ENCODE measurements around the gene GNA14. TPM values are rescaled to one million over a fixed set of nuclear protein-coding genes. Genes with fewer than 3 reads are reported as not detected.

GNA14 gene
- total RNA-seq, 1 experiment from 2014 or later, result not detected

- Histone ChIP-seq H3K27me3 (no peaks in the 10 kb centered on the region), H3K4me3 (no peak overlapping the region), H3K36me3 (no peaks in the 10 kb centered on the region), H3K9me3 (no peaks in the 10 kb centered on the region)
- DNase-seq, result no peak
Measured at GRCh38 chr9:77569335-77569734, 78.8 kb downstream of the GNA14 start.

- Histone ChIP-seq H3K9me3 (no peaks in the 10 kb centered on the region), H3K27me3 (no peaks in the 10 kb centered on the region), H3K4me3 (no peak overlapping the region), H3K36me3 (no peaks in the 10 kb centered on the region)
- DNase-seq, result no peak
Measured at GRCh38 chr9:77563174-77563573, 84.9 kb downstream of the GNA14 start.

DNA sequence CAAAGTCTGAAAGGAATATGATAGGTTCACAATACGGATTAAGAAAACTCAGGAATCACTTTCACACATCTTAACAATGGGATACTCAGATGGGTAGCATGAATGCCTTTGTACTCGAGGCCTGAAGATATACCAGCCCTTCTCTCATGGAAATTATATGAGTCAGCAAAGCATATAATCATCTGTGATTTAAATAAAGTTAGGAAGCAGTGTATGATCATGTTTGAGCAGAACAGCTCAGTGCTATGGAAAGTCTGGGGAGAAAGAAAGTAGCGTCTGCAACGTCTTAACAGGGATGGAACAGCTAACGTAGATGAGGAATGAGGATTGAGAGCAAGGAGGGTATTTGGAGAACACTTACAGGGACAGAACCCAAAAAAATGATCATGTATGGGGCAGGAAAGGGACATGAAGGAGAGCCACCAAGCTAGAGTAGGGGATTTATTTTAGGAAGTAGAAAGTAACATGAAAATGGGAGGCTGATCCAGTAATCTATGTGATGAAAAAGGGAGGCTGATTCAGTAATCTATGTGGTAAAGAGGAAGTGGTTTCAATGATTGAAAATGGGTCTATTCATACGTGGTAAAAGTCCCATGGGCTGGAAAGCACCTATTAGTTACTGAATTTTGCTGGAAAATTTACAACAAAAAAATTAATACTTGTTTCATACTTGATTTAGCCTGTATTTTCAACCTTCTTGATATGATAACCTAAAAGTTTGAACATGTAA, 85.9 kb downstream of the GNA14 start:
- Histone ChIP-seq H3K27me3 (no peaks in the 10 kb centered on the region), H3K4me3 (no peak overlapping the region), H3K9me3 (no peaks in the 10 kb centered on the region), H3K36me3 (no peaks in the 10 kb centered on the region)
- no peak for DNase-seq

GRCh38 chr9:77561331-77562018, 86.6 kb downstream of the GNA14 start:
- no peaks in the 10 kb centered on the region for H3K9me3 ChIP-seq
- H3K4me3 ChIP-seq, result no peak overlapping the region
- H3K36me3 ChIP-seq, result no peaks in the 10 kb centered on the region
- no peaks in the 10 kb centered on the region for H3K27me3 ChIP-seq
- no peak for DNase-seq

- Histone ChIP-seq H3K9me3 (no peaks in the 10 kb centered on the region), H3K27me3 (no peaks in the 10 kb centered on the region), H3K36me3 (no peaks in the 10 kb centered on the region), H3K4me3 (no peak overlapping the region)
- DNase-seq, result no peak
Measured at GRCh38 chr9:77556396-77556795, 91.7 kb downstream of the GNA14 start.

DNA sequence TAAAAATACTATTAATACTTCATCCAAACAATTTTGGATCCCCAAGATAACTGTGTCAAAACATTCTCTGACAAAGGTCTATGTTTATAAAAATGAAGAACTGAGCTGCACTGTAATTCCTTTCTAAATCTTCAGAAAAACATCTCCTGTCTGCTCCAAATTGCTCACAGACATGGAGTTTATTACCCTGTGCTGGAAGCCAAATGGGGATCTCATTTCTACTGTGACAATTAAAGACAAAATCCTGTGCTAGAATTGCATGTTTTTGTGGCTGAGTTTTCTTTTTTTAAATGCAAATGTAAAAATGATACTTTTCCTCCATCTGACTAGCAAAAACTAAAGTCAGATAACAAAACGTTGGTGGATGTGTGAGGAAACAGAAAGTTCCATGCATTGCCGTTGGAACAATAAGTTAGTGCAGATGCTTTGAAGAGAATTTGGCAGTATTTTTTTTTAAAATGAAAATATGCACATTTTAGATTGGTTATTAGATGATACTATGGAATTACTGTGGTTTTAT, 93.5 kb downstream of the GNA14 start:
- H3K4me3 ChIP-seq, result no peak overlapping the region
- DNase-seq, result no peak
- no peaks in the 10 kb centered on the region for H3K9me3 ChIP-seq
- H3K27me3 ChIP-seq, result no peaks in the 10 kb centered on the region
- H3K36me3 ChIP-seq, result no peaks in the 10 kb centered on the region

- Histone ChIP-seq H3K9me3 (no peaks in the 10 kb centered on the region), H3K27me3 (no peaks in the 10 kb centered on the region), H3K36me3 (no peaks in the 10 kb centered on the region), H3K4me3 (no peak overlapping the region)
- DNase-seq, result no peak
Measured at GRCh38 chr9:77547106-77547730, 100.9 kb downstream of the GNA14 start.

- Histone ChIP-seq H3K27me3 (no peaks in the 10 kb centered on the region), H3K9me3 (0 out of 2 replicates have a peak, but pooled peaks cover 5% of the 10 kb centered on the region), H3K4me3 (no peak overlapping the region), H3K36me3 (no peaks in the 10 kb centered on the region)
- no peak for DNase-seq
Measured at GRCh38 chr9:77546376-77546950, 101.7 kb downstream of the GNA14 start.

DNA sequence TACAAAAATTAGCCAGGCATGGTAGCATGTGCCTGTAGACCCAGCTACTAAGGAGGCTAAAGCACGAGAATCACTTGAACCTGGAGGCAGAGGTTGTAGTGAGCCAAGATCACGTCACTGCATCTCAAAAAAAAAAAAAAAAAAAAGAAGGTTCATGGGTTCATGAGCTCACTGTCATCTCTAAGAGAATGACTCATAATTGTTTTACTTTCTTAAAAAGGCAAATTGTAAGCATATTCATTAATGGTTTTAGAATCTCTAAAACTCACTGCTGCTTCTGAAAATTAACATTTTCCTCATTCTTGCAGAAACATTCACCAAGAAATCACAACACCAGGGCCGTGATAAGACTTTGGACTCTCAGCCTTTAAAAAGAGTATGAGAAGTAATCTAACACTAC, 103.6 kb downstream of the GNA14 start:
- H3K36me3 ChIP-seq, result no peaks in the 10 kb centered on the region
- no peak for DNase-seq
- 0 out of 2 replicates have a peak, but pooled peaks cover 9% of the 10 kb centered on the region for H3K9me3 ChIP-seq

GRCh38 chr9:77543131-77543822, 104.8 kb downstream of the GNA14 start:
- no peaks in the 10 kb centered on the region for H3K27me3 ChIP-seq
- no peak overlapping the region for H3K4me3 ChIP-seq
- H3K36me3 ChIP-seq, result no peaks in the 10 kb centered on the region
- 0 out of 2 replicates have a peak, but pooled peaks cover 9% of the 10 kb centered on the region for H3K9me3 ChIP-seq
- no peak for DNase-seq

More for the DNA sequence above, 103.6 kb downstream of the GNA14 start:
- Histone ChIP-seq H3K27me3 (no peaks in the 10 kb centered on the region), H3K4me3 (no peak overlapping the region)

DNA sequence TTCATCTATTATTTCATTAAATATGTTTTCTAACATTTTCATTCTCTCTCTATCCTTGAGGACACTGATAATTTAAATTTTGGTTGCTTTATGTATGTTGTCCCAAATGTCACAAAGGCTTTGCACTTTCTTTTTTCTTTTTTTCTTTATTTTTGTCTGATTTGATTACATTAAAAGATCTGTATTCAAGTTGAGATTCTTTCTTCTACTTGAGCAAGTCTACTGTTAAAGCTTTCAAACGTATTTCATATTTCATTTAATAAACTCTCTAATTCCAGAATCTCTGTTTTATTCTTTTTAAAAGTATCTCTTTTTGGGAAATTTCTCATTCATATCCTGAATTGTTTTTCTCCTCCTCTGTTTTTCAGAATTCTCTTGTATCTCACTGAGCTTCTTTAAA, 106.5 kb downstream of the GNA14 start:
- DNase-seq, result no peak
- Histone ChIP-seq H3K4me3 (no peak overlapping the region), H3K27me3 (no peaks in the 10 kb centered on the region), H3K36me3 (no peaks in the 10 kb centered on the region), H3K9me3 (0 out of 2 replicates have a peak, but pooled peaks cover 9% of the 10 kb centered on the region)

DNA sequence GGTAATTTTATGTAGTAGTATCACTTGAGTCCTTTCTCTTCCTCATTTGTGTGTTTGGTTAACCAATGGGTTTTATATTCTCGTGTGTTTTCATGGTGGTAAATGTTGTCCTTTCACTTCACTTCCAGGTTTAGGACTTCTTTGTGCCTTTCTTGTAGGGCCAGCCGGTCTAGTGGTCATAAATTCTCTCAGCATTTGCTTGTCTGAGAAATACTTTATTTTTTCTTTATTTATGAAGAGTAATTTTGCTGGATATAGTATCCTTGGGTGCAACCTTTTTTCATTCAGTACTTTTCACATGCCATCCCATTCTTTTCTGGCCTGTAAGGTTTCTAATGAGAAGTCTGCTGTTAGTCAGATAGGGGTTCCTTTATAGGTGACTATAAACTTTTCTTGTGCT, 107.1 kb downstream of the GNA14 start:
- no peaks in the 10 kb centered on the region for H3K36me3 ChIP-seq

DNA sequence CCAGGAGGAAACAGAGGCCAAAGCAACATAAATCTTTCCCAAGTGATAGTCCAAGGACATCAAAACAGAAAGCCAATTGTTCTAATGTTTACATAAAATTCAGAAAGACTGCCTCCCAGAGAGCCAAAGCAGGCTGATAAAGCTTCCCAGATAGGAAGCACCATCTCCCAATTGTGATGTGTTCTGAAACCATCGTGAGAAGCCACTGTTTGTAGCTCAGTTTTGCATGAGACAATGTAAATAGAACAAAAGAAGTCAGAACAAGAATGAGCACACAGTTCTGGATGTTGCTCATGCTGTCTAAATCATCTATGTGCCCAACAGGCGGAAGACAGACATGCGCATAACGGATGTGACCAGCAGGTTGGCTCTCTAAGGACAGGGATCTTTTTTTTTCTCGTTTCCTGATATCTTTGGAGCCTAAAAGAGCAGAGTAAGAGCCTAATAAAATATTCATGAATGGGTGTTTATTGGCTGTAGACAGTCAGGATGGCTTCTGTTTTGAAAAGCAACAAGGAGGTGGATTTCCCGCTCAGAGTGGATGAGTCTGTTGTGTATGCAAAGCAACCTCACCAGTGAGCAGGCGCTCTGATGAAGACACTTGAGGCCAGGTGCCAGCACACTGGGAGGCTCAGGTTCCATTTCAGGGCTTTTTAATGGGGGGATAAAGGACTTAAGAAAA, 113.6 kb downstream of the GNA14 start:
- Histone ChIP-seq H3K36me3 (no peaks in the 10 kb centered on the region), H3K27me3 (no peaks in the 10 kb centered on the region), H3K4me3 (no peak overlapping the region), H3K9me3 (no peaks in the 10 kb centered on the region)
- DNase-seq, result no peak

More for the DNA sequence above, 107.1 kb downstream of the GNA14 start:
- Histone ChIP-seq H3K27me3 (no peaks in the 10 kb centered on the region), H3K4me3 (no peak overlapping the region), H3K9me3 (0 out of 2 replicates have a peak, but pooled peaks cover 9% of the 10 kb centered on the region)
- no peak for DNase-seq

DNA sequence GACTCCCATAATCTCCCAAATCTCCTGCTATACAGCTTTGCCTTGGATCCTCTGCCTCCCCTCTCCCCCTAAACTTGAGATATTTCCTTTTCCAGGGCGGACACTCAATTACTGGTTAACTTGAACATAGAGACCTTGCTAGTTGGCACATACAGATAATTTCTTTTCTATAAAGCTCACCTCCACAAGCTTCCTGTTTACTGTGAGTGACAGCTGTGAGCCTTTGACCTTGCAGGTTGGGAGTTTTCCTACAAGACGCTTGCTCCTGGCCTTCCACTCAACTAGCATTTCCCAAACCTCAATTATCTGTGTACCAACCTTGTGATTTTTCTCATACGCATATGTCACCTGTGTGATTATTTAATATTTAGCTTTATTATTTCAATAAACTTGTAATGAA, 114.5 kb downstream of the GNA14 start:
- Histone ChIP-seq H3K9me3 (no peaks in the 10 kb centered on the region), H3K27me3 (no peaks in the 10 kb centered on the region), H3K4me3 (no peak overlapping the region), H3K36me3 (no peaks in the 10 kb centered on the region)
- DNase-seq, result no peak

GRCh38 chr9:77532607-77533006, 115.5 kb downstream of the GNA14 start:
- Histone ChIP-seq H3K27me3 (no peaks in the 10 kb centered on the region), H3K9me3 (no peaks in the 10 kb centered on the region), H3K36me3 (no peaks in the 10 kb centered on the region), H3K4me3 (no peak overlapping the region)
- DNase-seq, result no peak

GRCh38 chr9:77531400-77531799, 116.7 kb downstream of the GNA14 start:
- H3K27me3 ChIP-seq, result no peaks in the 10 kb centered on the region
- H3K36me3 ChIP-seq, result no peaks in the 10 kb centered on the region
- no peaks in the 10 kb centered on the region for H3K9me3 ChIP-seq
- H3K4me3 ChIP-seq, result no peak overlapping the region
- DNase-seq, result no peak

Measured in MG63 (cell line).